H9 (cell line): Measurements from ENCODE around the gene TUBGCP5. TPM values are rescaled to one million over a fixed set of nuclear protein-coding genes. Genes with fewer than 3 reads are reported as not detected.

ENCODE experiments used
- DNase-seq: peaks from one replicate; pipeline ENCODE4 v3.0.0-alpha.2; 2017
- H2AFZ ChIP-seq: one replicate; pipeline ENCODE4 v1.6.1; 2013; ENCODE audit warnings: mild to moderate bottlenecking, low read length, control low read depth, moderate library complexity
- H2AK5ac ChIP-seq: 2 replicates; pipeline ENCODE4 v1.6.1; 2013; ENCODE audit warnings: low read length, control low read depth, mixed read lengths; ENCODE audit not compliant: insufficient read length
- H2BK120ac ChIP-seq: one replicate; pipeline ENCODE4 v1.6.1; 2013; ENCODE audit warnings: low read depth, mild to moderate bottlenecking, low read length, control low read depth, inconsistent platforms; ENCODE audit not compliant: poor library complexity, severe bottlenecking
- H2BK12ac ChIP-seq: 2 replicates; pipeline ENCODE4 v1.6.1; 2013; ENCODE audit warnings: low read length, control low read depth, mixed read lengths, low read depth; ENCODE audit not compliant: insufficient read length
- H2BK15ac ChIP-seq: 2 replicates; pipeline ENCODE4 v1.6.1; 2013; ENCODE audit warnings: low read depth, low read length, control low read depth
- H2BK20ac ChIP-seq: one replicate; pipeline ENCODE4 v1.6.1; 2013; ENCODE audit warnings: low read depth, mild to moderate bottlenecking, low read length, control low read depth, inconsistent platforms; ENCODE audit not compliant: poor library complexity, severe bottlenecking
- H2BK5ac ChIP-seq: 2 replicates; pipeline ENCODE4 v1.6.1; 2013; ENCODE audit warnings: low read length, control low read depth, mixed read lengths; ENCODE audit not compliant: insufficient read length
- H3K14ac ChIP-seq: 2 replicates; pipeline ENCODE4 v1.6.1; 2013; ENCODE audit warnings: low read length, control low read depth; ENCODE audit not compliant: insufficient read depth
- H3K18ac ChIP-seq: 2 replicates; pipeline ENCODE4 v1.6.1; 2013; ENCODE audit warnings: low read depth, mild to moderate bottlenecking, mixed read lengths, low read length, control low read depth; ENCODE audit not compliant: insufficient read length
- H3K23ac ChIP-seq: 2 replicates; pipeline ENCODE4 v1.6.1; 2013; ENCODE audit warnings: low read length, control low read depth, mixed read lengths, low read depth; ENCODE audit not compliant: insufficient read length
- H3K23me2 ChIP-seq: 2 replicates; pipeline ENCODE4 v1.6.1; 2013; ENCODE audit warnings: low read depth, mild to moderate bottlenecking, mixed read lengths, low read length, control low read depth; ENCODE audit not compliant: insufficient read length, poor library complexity, severe bottlenecking
- H3K27ac ChIP-seq: 2 replicates; pipeline ENCODE4 v1.5.1; 2013; ENCODE audit warnings: low read length, control low read depth, mixed read lengths, low read depth; ENCODE audit not compliant: insufficient read length
- H3K27me3 ChIP-seq: 2 replicates; pipeline ENCODE4 v1.6.1; 2013; ENCODE audit warnings: low read length, control low read depth, inconsistent platforms; ENCODE audit not compliant: insufficient read depth
- H3K4ac ChIP-seq: 2 replicates; pipeline ENCODE4 v1.6.1; 2013; ENCODE audit warnings: low read depth, mild to moderate bottlenecking, control low read depth, inconsistent platforms, low read length, moderate library complexity
- H3K4me1 ChIP-seq: 2 replicates; pipeline ENCODE4 v1.6.1; 2013; ENCODE audit warnings: low read length, control low read depth, inconsistent platforms; ENCODE audit not compliant: insufficient read depth
- H3K4me2 ChIP-seq: 2 replicates; pipeline ENCODE4 v1.6.1; 2013; ENCODE audit warnings: low read length, control low read depth, mixed read lengths; ENCODE audit not compliant: insufficient read length, insufficient read depth
- H3K56ac ChIP-seq: 2 replicates; pipeline ENCODE4 v1.6.1; 2013; ENCODE audit warnings: low read depth, mild to moderate bottlenecking, mixed read lengths, low read length, control low read depth; ENCODE audit not compliant: insufficient read length
- H3K79me1 ChIP-seq: 2 replicates; pipeline ENCODE4 v1.6.1; 2013; ENCODE audit warnings: low read depth, mild to moderate bottlenecking, moderate library complexity, low read length, control low read depth, inconsistent platforms; ENCODE audit not compliant: insufficient read depth, poor library complexity, severe bottlenecking
- H3K79me2 ChIP-seq: 2 replicates; pipeline ENCODE4 v1.6.1; 2013; ENCODE audit warnings: low read length, control low read depth, inconsistent platforms; ENCODE audit not compliant: insufficient read depth
- H3K9ac ChIP-seq: 2 replicates; pipeline ENCODE4 v1.6.1; 2013; ENCODE audit warnings: low read length, control low read depth, mixed read lengths; ENCODE audit not compliant: insufficient read length; ENCODE audit errors: extremely low read depth
- H3K9me3 ChIP-seq: one replicate; pipeline ENCODE4 v1.6.1; 2013; ENCODE audit warnings: low read depth, low read length, inconsistent platforms; ENCODE audit not compliant: control insufficient read depth
- H3T11ph ChIP-seq: one replicate; pipeline ENCODE4 v1.6.1; 2013; ENCODE audit warnings: mild to moderate bottlenecking, low read length, control low read depth, inconsistent platforms
- H4K20me1 ChIP-seq: one replicate; pipeline ENCODE4 v1.6.1; 2013; ENCODE audit not compliant: control insufficient read depth, insufficient read length, insufficient read depth
- H4K5ac ChIP-seq: 2 replicates; pipeline ENCODE4 v1.6.1; 2013; ENCODE audit warnings: low read depth, mild to moderate bottlenecking, mixed read lengths, low read length, control low read depth; ENCODE audit not compliant: insufficient read length
- H4K8ac ChIP-seq: replicated peaks from 2 replicates; pipeline ENCODE4 v1.6.1; 2013; ENCODE audit warnings: low read length, control low read depth, mixed read lengths, low read depth; ENCODE audit not compliant: insufficient read length
- H4K91ac ChIP-seq: 2 replicates; pipeline ENCODE4 v1.6.1; 2013; ENCODE audit warnings: low read depth, mild to moderate bottlenecking, moderate library complexity, mixed read lengths, low read length, control low read depth; ENCODE audit not compliant: insufficient read length
- H3K27ac Mint-ChIP-seq, 3 experiments: 2 replicates in 2 of 3; 3 replicates in 1 of 3; pipeline ENCODE4 v1.8.0; 2020 to 2021; ENCODE audit warnings: mixed read lengths in 3 of 3, mild to moderate bottlenecking in 1 of 3, moderate library complexity in 1 of 3
- H3K27me3 Mint-ChIP-seq: 2 replicates; pipeline ENCODE4 v1.8.0; 2021; ENCODE audit warnings: low read depth, mild to moderate bottlenecking, moderate library complexity, mixed read lengths
- H3K36me3 Mint-ChIP-seq, 3 experiments: 2 replicates in 2 of 3; 3 replicates in 1 of 3; pipeline ENCODE4 v1.8.0; 2020 to 2021; ENCODE audit warnings: low read depth in 3 of 3, mixed read lengths in 3 of 3; ENCODE audit not compliant: insufficient read depth in 1 of 3
- H3K4me1 Mint-ChIP-seq, 2 experiments: 2 replicates each; pipeline ENCODE4 v1.8.0; 2020; ENCODE audit warnings: mixed read lengths in 2 of 2
- H3K4me3 Mint-ChIP-seq, 2 experiments: 2 replicates in 1 of 2; 3 replicates in 1 of 2; pipeline ENCODE4 v1.8.0; 2020 to 2021; ENCODE audit warnings: mild to moderate bottlenecking in 2 of 2, mixed read lengths in 2 of 2, moderate library complexity in 1 of 2
- H3K9me3 Mint-ChIP-seq, 2 experiments: 2 replicates in 1 of 2; 3 replicates in 1 of 2; pipeline ENCODE4 v1.8.0; 2020; ENCODE audit warnings: mild to moderate bottlenecking in 2 of 2, mixed read lengths in 2 of 2, moderate library complexity in 1 of 2
- WGBS: extraction: QIAGEN DNeasy Blood & Tissue Kit; methylation state at CpG from one replicate; pipeline ENCODE4 v1.1.7; 2013; ENCODE audit warnings: missing lambda C conversion rate, low lambda C conversion rate, mixed read lengths; ENCODE audit not compliant: insufficient read length; ENCODE audit errors: extremely low coverage; 5-methylcytosine and 5-hydroxymethylcytosine counted together
- total RNA-seq: library from RNA; stranded (reverse); gene quantifications from 2 replicates; pipeline ENCODE4 v1.2.1, GENCODE V29; 2021
- TF ChIP-seq, protein P1 (sequence below): fragments of 200-600 bp; sonication (generic); conservative IDR thresholded peaks from 3 replicates; pipeline ENCODE4 v1.8.0; 2021; ENCODE audit warnings: antibody characterized with exemption, mild to moderate bottlenecking

Gene TUBGCP5
- total RNA-seq, 1 experiment from 2014 or later = 15.3 TPM

DNA sequence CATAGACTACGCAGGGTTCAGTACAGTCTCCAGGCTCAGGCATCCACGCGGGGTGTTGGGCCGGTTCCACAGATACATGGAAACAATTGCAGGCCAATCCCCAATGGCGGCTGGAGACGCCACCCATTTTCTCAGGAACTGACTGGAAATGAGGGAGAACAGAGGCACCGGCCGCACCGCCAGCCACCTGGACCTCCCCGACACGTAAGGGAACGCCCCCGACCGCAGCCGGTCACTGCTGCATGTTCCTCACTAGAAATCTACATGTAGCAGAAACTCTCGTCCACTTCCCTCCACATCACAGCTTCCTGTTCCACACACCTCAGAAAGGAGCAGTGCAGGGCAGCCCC lies 88.4 kb downstream of the TUBGCP5 start:
- H2BK5ac ChIP-seq = no peak overlapping the region
- H3K23ac ChIP-seq = no peak overlapping the region
- no peak overlapping the region for H2AFZ ChIP-seq
- TF ChIP-seq, protein P1, sequence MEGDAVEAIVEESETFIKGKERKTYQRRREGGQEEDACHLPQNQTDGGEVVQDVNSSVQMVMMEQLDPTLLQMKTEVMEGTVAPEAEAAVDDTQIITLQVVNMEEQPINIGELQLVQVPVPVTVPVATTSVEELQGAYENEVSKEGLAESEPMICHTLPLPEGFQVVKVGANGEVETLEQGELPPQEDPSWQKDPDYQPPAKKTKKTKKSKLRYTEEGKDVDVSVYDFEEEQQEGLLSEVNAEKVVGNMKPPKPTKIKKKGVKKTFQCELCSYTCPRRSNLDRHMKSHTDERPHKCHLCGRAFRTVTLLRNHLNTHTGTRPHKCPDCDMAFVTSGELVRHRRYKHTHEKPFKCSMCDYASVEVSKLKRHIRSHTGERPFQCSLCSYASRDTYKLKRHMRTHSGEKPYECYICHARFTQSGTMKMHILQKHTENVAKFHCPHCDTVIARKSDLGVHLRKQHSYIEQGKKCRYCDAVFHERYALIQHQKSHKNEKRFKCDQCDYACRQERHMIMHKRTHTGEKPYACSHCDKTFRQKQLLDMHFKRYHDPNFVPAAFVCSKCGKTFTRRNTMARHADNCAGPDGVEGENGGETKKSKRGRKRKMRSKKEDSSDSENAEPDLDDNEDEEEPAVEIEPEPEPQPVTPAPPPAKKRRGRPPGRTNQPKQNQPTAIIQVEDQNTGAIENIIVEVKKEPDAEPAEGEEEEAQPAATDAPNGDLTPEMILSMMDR = no peak
- peaks cover 66% of the 10 kb centered on the region for H3K27me3 Mint-ChIP-seq
- H3K18ac ChIP-seq = no peak overlapping the region
- H3K9me3 Mint-ChIP-seq = peaks cover 0 to 3% of the 10 kb centered on the region in 2 experiments; a peak in 1 of 5 replicates
- H3K4me2 ChIP-seq = no peak overlapping the region
- H2BK120ac ChIP-seq = no peak overlapping the region
- no peaks in the 10 kb centered on the region for H3K23me2 ChIP-seq
- no peak overlapping the region for H3K4me3 Mint-ChIP-seq
- H4K8ac ChIP-seq = no peak overlapping the region
- H3K36me3 Mint-ChIP-seq = peaks cover 0 to 4% (median 0%) of the 10 kb centered on the region in 3 experiments; a peak in 2 of 7 replicates
- H4K20me1 ChIP-seq = no peaks in the 10 kb centered on the region
- no peaks in the 10 kb centered on the region for H3K9me3 ChIP-seq
- H3T11ph ChIP-seq = no peak overlapping the region
- no peak overlapping the region for H2AK5ac ChIP-seq
- no peak overlapping the region for H2BK15ac ChIP-seq
- no peak for DNase-seq
- no peak overlapping the region for H3K4ac ChIP-seq
- no peak overlapping the region for H4K5ac ChIP-seq
- no peak overlapping the region for H4K91ac ChIP-seq
- no CpG with 5 or more reads among the region's 16 CpGs for whole genome bisulfite sequencing
- no peak overlapping the region for H3K27ac Mint-ChIP-seq
- no peaks in the 10 kb centered on the region for H3K79me1 ChIP-seq
- no peak overlapping the region for H3K9ac ChIP-seq
- H3K27ac ChIP-seq = no peak overlapping the region
- H3K4me1 ChIP-seq = no peaks in the 10 kb centered on the region; the same call in 1 of the 2 replicates
- H3K27me3 ChIP-seq = peaks cover 6% of the 10 kb centered on the region; the same call in 1 of the 2 replicates
- no peak overlapping the region for H2BK20ac ChIP-seq
- H3K79me2 ChIP-seq = no peaks in the 10 kb centered on the region; the same call in 1 of the 2 replicates
- peaks cover 34 to 40% of the 10 kb centered on the region in 2 experiments for H3K4me1 Mint-ChIP-seq
- no peak overlapping the region for H3K14ac ChIP-seq
- no peak overlapping the region for H3K56ac ChIP-seq
- no peak overlapping the region for H2BK12ac ChIP-seq
